Measurements from ENCODE around the gene MTERF1. TPM values are rescaled to one million over a fixed set of nuclear protein-coding genes. Genes with fewer than 3 reads are reported as not detected.

The MTERF1 gene, protein sequence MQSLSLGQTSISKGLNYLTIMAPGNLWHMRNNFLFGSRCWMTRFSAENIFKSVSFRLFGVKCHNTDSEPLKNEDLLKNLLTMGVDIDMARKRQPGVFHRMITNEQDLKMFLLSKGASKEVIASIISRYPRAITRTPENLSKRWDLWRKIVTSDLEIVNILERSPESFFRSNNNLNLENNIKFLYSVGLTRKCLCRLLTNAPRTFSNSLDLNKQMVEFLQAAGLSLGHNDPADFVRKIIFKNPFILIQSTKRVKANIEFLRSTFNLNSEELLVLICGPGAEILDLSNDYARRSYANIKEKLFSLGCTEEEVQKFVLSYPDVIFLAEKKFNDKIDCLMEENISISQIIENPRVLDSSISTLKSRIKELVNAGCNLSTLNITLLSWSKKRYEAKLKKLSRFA
- total RNA-seq (2022; extraction: Qiagen RNA extraction; ENCODE audit: low read depth): 10.1 to 15.2 TPM (median 12.7 TPM) in 5 replicates

GRCh38 chr7:91880413-91881241 lies at the start of gene MTERF1:
Gene MTERF1 (minus strand): TSS chr7:91880702. CDS start chr7:91880083, 619 bp downstream.

Other genes starting within 250 kb of the MTERF1 start
- 11.7 to 29.0 TPM (median 16.6 TPM) in 5 replicates for gene AKAP9, start 60.2 kb upstream of the MTERF1 start, total RNA-seq (2022; extraction: Qiagen RNA extraction; ENCODE audit: low read depth)

Data from A549 treated with ZK216348 at 1 μM for 4 hours (cell line).